Spinal cord (tissue), 10 donors: ENCODE results near the gene YIPF5. TPM values are rescaled to one million over a fixed set of nuclear protein-coding genes. Genes with fewer than 3 reads are reported as not detected.

Source experiments
- DNase-seq, 6 donors: peaks; one replicate each; pipeline versions ENCODE4 v3.0.0 to v3.0.0-alpha.2; 2013 to 2015; ENCODE audit warnings: low spot score in 6 of 6, low read depth in 4 of 6
- H3K27ac ChIP-seq: one replicate; pipeline ENCODE4 v1.5.1; 2013; ENCODE audit warnings: low read depth, low read length, control low read depth
- H3K27me3 ChIP-seq: one replicate; pipeline ENCODE4 v1.6.1; 2013; ENCODE audit warnings: low read length; ENCODE audit not compliant: control insufficient read depth, insufficient read depth
- H3K36me3 ChIP-seq: one replicate; pipeline ENCODE4 v1.6.1; 2013; ENCODE audit warnings: low read length; ENCODE audit not compliant: control insufficient read depth, insufficient read depth
- H3K4me1 ChIP-seq: one replicate; pipeline ENCODE4 v1.6.1; 2013; ENCODE audit warnings: low read length; ENCODE audit not compliant: control insufficient read depth, insufficient read depth
- H3K4me3 ChIP-seq: one replicate; pipeline ENCODE4 v1.5.1; 2013; ENCODE audit warnings: low read depth, low read length, control low read depth
- H3K9me3 ChIP-seq: one replicate; pipeline ENCODE4 v1.6.1; 2013; ENCODE audit warnings: low read length; ENCODE audit not compliant: control insufficient read depth, insufficient read depth
- WGBS: methylation state at CpG from one replicate; pipeline ENCODE4 v1.1.5; 2013; ENCODE audit warnings: missing lambda C conversion rate; ENCODE audit not compliant: insufficient coverage; 5-methylcytosine and 5-hydroxymethylcytosine counted together
- polyA plus RNA-seq, 2 donors: library from polyadenylated mRNA; unstranded; fragments of 120-200 nt; gene quantifications; one replicate each; pipeline ENCODE4 v1.2.1, GENCODE V29; 2013; ENCODE audit not compliant: insufficient read length in 2 of 2
- small RNA-seq: library from RNA; depleted of rRNA; stranded (forward); fragments of <200 nt; gene quantifications from one replicate; pipeline ENCODE3, GENCODE V24; 2014; ENCODE audit warnings: low replicate concordance
- total RNA-seq, 2 donors: library from RNA; depleted of rRNA in 1 of 2; stranded (reverse); fragments of 120-200 nt in 1 of 2; fragments of >200 nt in 1 of 2; gene quantifications; one replicate each; pipeline versions ENCODE4 v1.2.3 to v1.2.4, GENCODE V29; 2013 to 2014
- donor health status: healthy.

The YIPF5 gene
- total and polyA plus RNA-seq, 4 donors = 37.5 to 82.1 (median 57.6) TPM

DNA sequence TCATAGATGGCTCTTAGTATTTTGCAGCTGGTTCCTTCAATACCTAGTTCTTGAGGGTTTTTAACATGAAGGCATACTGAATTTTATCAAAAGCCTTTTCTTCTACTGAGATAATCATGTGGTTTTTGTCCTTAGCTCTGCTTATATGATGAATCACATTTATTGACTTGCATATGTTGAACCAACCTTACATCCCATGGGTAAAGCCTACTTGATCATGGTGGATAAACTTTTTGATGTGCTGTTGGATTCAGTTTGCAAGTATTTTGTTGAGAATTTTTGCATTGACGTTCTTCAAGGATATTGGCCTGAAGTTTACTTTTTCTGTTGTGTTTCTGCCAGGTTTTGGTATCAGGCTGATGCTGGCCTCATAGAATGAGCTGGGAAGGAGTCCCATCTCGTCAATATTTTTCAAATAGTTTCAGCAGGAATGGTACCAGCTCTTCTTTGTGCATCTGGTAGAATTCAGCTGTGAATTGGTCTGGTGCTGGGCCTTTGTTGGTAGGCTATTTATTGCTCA, 49.7 kb downstream of the YIPF5 start:
- Histone ChIP-seq H3K27me3 (no peaks in the 10 kb centered on the region), H3K27ac (no peak overlapping the region), H3K4me1 (peaks cover 4% of the 10 kb centered on the region), H3K4me3 (no peak overlapping the region), H3K9me3 (no peaks in the 10 kb centered on the region), H3K36me3 (no peaks in the 10 kb centered on the region)
- no peak for DNase-seq
- WGBS = 90% methylated on average over 1 of the region's 2 CpGs

DNA sequence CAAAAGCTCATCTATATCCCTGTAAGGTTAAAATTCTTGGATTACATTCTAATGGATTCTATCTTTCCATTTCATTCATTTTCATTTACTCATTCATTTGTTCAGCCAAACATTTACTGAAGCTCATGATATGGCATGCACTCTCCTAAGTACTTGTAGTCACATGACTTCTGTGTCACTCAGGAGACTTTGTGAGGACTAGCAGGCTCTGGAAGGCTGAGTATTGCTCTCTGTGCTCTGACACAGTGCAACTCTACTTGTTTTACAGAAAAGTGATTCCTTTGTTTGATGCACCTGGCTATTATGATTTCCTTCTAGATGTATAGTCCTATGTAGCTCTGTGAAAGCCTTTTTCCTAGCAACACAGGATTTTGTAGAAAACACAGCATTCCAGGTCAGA, 53.0 kb downstream of the YIPF5 start:
- no peaks in the 10 kb centered on the region for H3K4me1 ChIP-seq
- no peaks in the 10 kb centered on the region for H3K27me3 ChIP-seq
- H3K27ac ChIP-seq = no peak overlapping the region
- no peak for DNase-seq
- no peak overlapping the region for H3K4me3 ChIP-seq
- H3K36me3 ChIP-seq = no peaks in the 10 kb centered on the region
- H3K9me3 ChIP-seq = no peaks in the 10 kb centered on the region

GRCh38 chr5:144114571-144114970, 55.9 kb downstream of the YIPF5 start:
- no peak for DNase-seq
- Histone ChIP-seq H3K4me3 (no peak overlapping the region), H3K27me3 (no peaks in the 10 kb centered on the region), H3K36me3 (no peaks in the 10 kb centered on the region), H3K9me3 (no peaks in the 10 kb centered on the region), H3K4me1 (no peaks in the 10 kb centered on the region), H3K27ac (no peak overlapping the region)
- no CpG with 5 or more reads among the region's 1 CpG for WGBS

Small RNAs within 50 kb of the gene (small RNA-seq; reads per million reads assigned to genes)
- not detected for gene RN7SL87P

Other genes with a start within 250 kb of the YIPF5 start
- gene KCTD16, start 214 bp upstream of the YIPF5 start, total RNA-seq = 10 to 100 TPM in 1 of 2 donors, 1 to 10 TPM in 1; 5.3 to 30.8 TPM
- 1 to 10 TPM; 5.1 to 9.3 TPM for gene KCTD16, start 214 bp upstream of the YIPF5 start, polyA plus RNA-seq